ENCODE results near the gene LNX1. TPM values are rescaled to one million over a fixed set of nuclear protein-coding genes. Genes with fewer than 3 reads are reported as not detected.

The LNX1 gene
- total and polyA plus RNA-seq, 2 of the 8 experiments (the other 6 are each of a cell fraction or from before 2014, with no cell fraction given), result 2.7 to 3.8 TPM

DNA sequence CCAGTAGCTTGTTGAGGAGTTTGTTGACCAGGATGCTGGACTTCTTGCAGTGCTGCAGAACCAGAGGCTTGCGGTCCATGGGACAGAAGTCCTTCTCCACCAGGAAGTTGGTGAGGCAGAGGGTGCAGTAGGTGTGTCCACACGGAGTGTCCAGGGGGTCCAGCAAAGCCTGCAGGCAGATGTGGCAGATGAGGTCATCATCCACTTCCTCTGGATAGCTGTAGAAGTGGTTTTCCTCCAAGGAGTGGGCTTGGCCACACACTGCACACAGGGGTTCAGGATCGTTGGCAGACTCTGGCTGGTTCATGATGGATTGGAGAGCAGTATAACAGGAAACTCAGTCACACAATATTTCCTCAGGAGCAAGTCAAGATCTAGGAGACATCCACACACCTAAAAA, 17.6 kb downstream of the LNX1 start (continued):
- TF ChIP-seq POLR2AphosphoS5 (IDR thresholded peaks at IDR 0.05; ENCODE audit: low read depth, low read length) (no peak), TBP (IDR thresholded peaks at IDR 0.05; ENCODE audit: low read depth, low read length) (no peak)

All from H1 (cell line).